ENCODE results near the gene CCL28.

DNA sequence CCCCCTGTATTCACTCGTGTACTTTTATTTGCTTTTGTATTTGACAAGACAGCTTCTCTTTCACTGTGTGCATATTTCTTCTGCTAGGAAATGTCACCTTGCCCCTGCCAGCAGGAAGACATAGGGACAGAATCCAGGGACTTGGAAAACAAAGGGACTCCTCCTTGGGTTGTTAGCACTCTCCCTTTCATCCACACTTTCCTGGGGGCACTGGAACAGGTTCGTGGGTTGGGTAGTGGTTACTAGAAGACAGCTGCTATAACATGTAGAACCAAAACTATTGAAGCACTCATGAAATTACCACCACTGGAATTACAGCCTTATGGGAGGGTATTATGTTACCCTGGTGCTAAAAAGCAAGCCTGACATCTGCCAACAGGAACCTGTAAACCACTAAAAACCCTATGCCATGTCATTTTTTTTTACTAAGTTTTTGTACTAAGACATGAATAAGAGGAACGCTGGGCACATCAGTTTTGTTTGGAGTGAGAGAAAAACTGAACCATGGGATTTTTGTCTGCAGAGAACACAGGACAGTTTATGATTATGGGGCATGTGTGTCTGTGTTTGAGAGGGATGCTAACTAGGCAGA, 4.7 kb upstream of the CCL28 start:
- TF ChIP-seq, protein P1, sequence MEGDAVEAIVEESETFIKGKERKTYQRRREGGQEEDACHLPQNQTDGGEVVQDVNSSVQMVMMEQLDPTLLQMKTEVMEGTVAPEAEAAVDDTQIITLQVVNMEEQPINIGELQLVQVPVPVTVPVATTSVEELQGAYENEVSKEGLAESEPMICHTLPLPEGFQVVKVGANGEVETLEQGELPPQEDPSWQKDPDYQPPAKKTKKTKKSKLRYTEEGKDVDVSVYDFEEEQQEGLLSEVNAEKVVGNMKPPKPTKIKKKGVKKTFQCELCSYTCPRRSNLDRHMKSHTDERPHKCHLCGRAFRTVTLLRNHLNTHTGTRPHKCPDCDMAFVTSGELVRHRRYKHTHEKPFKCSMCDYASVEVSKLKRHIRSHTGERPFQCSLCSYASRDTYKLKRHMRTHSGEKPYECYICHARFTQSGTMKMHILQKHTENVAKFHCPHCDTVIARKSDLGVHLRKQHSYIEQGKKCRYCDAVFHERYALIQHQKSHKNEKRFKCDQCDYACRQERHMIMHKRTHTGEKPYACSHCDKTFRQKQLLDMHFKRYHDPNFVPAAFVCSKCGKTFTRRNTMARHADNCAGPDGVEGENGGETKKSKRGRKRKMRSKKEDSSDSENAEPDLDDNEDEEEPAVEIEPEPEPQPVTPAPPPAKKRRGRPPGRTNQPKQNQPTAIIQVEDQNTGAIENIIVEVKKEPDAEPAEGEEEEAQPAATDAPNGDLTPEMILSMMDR (IDR thresholded peaks at IDR 0.05; ENCODE audit: low read depth, low read length, poor library complexity, severe bottlenecking): no peak
- TF ChIP-seq EZH2phosphoT487 (IDR thresholded peaks at IDR 0.05; ENCODE audit: borderline replicate concordance, low read length): no peak
